ENCODE measurements around the gene MAEA.
"Not testable (repeated sequence)": the region's sequence is repeated elsewhere in the genome, so short reads cannot be mapped to it uniquely, and the experiment has no call there.

MAEA gene

DNA sequence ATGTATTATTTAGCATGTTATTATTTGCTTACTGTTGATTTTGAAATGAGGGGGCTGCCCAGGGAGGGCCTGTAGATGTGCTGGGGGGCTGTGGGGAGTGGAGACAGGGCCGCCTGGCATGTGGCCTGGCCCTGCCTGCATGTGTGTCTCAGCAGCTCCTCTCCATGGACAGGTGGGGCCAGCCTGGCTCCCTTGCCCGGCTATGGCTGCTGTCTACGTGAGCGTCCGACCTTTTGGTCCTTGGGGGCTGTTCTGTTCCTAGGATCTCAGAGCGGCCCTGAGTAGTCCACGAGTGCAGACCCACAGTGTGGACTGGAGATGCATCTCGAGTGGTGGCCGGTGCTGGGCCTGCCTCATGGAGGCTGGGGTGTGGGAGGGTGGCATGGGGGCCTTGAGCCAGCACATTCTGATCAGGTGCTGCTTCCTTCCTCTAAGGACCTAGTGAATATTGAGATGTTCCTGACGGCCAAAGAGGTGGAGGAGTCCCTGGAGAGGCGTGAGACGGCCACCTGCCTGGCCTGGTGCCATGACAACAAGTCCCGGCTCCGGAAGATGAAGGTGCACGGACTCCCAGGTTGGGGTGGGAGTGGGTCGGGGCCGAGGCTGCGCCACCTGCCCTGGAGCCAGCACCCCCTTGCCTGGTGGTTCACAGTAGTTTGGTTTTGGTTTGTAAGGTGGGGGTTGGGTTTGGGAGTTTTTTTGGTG is 32.4 kb downstream of the MAEA start:
- ATAC-seq, result no peak

GRCh38 chr4:1323280-1323634 is 33.6 kb downstream of the MAEA start:
- ATAC-seq, result no peak

DNA sequence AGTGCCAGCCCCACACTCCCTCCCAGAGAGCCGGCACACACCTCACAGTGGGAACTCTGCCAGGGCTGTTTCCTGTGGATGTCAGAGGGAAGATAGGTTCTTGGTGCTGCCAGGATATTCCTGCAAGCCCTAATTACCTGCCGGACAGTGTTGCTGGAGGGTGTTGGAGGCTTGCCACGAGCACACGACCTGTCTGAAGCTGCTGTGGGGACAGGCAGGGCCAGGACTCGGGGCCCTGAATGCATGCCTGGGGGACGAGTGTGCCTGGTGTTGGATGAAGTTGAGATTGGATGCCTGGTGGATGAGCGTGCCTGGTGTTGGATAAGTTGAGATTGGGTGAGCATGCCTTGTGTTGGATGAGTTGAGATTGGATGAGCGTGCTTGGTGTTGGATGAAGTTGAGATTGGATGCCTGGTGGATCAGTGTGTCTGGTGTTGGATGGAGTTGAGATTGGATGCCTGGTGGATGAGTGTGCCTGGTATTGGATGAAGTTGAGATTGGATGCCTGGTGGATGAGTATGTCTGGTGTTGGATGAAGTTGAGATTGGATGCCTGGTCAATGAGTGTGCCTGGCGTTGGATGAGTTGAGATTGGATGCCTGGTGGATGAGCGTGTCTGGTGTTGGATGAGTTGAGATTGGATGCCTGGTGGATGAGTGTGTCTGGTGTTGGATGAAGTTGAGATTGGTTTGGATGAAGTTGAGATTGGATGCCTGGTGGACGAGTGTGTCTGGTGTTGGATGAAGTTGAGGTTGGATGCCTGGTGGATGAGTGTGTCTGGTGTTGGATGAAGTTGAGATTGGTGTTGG is 34.1 kb downstream of the MAEA start:
- ATAC-seq, result no peak

DNA sequence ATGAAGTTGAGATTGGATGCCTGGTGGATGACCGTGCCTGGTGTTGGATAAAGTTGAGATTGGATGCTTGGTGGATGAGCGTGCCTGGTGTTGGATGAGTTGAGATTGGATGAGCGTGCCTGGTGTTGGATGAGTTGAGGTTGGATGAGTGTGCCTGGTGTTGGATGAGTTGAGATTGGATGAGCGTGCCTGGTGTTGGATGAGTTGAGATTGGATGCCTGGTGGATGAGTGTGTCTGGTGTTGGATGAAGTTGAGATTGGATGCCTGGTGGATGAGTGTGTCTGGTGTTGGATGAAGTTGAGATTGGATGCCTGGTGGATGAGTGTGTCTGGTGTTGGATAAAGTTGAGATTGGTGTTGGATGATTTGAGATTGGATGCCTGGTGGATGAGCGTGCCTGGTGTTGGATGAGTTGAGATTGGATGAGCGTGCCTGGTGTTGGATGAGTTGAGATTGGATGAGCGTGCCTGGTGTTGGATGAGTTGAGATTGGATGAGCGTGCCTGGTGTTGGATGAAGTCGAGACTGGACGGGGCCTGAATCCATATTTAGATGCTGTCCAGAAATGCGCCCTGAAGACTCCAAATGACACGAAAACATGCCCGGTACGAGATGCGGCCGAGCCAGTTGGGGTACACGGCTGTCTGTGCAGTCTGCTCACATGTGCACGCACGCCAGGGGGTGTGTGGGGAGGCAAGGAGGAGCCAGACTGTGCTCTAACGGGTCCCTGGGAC is 34.9 kb downstream of the MAEA start:
- ATAC-seq, result not testable (repeated sequence)

GRCh38 chr4:1325176-1325480 is 35.4 kb downstream of the MAEA start:
- ATAC-seq, result no peak

DNA sequence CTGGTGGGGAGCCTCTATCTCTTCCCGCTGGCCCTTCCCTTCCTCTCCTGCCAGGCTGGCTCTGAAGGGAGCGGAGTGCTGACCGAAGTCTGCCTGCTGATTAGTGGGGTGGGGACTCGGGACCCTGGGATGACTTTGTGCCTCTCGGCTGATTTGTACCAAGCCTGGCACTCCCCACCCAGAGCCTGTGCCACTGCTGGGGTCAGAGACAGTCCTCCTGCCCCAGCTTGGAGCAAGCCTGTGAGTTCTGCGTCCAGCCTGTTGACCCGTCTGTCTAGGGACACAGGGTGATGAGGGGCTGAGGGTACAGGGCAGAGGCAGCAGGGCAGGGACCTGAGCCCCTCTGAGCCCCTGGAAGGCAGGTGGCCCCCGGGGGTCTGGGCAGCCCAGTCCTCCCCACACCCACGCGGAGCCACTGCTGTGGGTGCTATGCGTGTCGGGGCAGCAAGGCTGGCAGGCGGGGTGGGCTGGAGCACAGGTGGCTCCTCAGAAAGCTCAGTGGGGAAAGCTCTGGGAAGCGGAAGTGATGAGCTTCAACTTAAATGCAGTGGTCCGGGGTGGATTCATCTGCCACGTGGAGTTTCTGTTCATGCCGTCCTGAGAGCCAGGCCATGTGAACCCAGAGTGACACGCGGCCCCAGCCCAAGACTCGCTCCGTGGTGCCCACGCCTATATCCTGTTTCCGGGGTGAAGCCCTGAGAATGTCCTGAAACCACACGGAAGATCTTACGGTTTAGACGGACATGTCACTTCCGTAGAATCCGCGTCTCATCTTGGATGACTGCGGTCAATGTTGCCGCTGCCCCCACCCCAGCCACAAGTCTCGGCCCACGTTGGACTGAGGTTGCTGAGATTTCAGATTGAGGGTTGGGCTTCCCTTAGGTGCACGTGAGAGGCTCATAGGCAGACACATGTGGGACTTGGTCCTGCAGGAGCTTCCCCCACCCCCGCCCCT is 36.3 kb downstream of the MAEA start:
- no peak for ATAC-seq

DNA sequence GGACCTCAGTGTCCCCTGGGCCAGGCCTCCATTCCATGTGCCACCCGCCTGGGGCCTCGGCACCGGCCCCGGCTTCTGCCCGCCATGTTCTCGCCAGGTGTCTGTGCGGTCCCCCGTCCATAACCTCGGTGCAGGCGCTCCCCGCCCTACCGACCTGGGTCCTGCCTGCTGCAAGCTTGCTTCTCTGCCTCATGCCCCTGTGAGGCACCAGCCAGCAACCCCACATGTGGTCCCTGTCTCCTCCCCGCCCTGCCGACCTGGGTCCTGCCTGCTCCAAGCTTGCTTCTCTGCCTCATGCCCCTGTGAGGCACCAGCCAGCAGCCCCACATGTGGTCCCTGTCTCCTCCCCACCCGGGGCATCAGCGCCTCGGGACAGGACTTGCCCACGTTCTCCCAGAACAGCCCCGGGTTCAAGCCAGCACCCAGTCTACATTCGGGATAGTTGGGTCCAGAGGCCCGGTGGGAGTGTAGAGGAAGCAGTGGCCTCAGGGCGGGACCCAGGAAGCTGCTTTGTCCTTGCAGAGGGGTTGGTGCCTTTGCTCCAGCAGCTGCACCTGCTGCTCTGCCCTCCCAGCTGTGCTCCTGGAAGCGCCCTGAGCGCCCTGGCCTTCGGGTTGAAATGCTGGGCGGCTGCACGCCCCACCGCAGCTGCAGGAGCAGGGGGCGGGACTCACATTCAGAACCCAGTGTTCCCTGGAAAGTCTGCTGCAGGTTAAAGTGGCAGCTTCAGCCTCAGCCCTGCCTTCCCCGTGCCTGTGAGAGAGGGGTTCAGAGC is 37.2 kb downstream of the MAEA start:
- no peak for ATAC-seq

DNA sequence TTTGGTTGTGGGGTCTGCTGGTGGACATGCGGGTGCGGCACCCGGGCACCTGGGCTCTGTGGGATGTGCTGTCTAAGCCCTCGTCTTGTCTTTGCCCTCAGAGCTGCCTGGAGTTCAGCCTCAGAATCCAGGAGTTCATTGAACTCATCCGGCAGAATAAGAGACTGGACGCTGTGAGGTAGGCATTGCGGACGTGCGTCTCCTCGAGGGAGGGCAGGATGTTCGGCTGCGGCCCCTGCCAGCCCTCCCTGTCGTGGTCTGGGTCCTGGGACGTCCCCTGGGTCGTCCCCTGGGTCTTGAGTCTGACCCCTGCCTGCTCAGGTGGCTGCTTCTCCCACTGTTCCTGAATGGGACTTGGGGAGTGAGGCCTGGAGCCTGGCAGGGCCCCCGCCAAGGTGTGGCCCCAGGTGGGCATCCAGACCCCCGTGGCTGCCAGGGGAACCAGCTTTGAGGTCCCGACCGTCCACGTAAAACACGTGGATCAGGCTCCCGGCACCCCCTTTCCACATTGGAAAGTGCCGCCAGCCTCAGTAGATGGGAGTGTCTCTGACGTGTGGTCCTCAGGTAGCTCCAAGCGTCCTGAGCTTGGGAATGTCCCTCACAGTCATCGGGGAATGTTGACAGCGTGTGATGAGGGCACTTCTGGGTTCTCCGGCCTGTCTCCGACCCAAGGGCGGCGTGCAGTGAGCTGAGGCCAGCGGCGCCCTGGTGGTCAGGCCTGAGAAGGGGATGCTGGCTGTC is 38.0 kb downstream of the MAEA start:
- ATAC-seq, result no peak

- no peak for ATAC-seq
Observed at GRCh38 chr4:1328267-1329155, 38.8 kb downstream of the MAEA start.

DNA sequence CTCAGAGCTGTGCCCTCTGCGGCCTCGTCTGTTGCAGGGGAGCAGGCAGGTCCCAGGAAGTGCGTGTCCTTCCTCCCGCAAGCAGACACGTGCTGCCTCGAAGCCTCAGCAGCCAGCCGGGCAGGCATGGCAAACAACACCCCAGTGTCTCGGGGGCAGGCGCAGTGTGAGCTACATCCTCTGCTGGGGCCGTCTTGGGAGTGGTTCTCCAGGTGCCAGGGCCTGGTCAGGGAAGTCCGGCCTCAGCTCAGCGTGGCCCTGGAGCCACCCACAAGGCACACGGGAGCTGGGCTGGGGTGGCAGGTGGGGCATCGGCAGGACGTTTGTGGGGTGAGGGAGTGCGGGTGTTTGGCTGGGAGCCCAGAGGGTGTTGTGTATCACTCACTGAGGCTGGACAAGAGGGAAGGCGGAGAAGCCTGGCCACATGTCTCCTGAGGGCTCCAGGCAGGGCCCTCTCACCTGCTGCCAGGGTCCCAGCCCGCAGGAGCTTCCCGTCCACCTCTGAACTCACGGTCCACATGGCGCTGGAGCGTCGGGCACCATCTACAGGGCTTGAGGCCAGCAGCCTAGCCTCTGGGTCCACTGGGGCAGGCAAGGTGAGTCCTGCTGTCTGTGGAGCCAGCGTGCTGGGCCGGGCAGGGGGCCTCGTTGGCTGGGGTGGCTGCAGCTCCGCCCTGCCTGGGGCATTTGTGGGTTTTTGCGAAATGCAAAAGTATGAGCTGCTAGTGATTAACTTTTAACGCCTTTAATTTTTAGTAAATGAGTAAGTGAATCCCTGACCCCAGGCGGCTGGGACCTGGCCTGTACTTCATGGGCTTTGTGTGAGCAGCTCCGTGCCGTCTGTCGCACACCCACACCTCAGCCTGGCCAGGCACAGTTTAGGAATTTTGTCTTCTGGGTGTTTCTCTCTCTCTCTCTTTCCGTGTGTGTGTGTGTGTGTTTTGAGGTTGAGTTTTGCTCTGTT is 40.0 kb downstream of the MAEA start:
- ATAC-seq, result no peak

GRCh38 chr4:1330761-1331590 is 41.3 kb downstream of the MAEA start:
- peak; percentile 84 to 92 for ATAC-seq

- ATAC-seq, result no peak
Observed at GRCh38 chr4:1331591-1332353, 42.1 kb downstream of the MAEA start.

GRCh38 chr4:1332686-1333085 is 43.0 kb downstream of the MAEA start:
- ATAC-seq, result no peak

- ATAC-seq, result no peak
Observed at GRCh38 chr4:1333256-1333655, 43.6 kb downstream of the MAEA start.

GRCh38 chr4:1333851-1334578 is 44.3 kb downstream of the MAEA start:
- not testable (repeated sequence) for ATAC-seq

DNA sequence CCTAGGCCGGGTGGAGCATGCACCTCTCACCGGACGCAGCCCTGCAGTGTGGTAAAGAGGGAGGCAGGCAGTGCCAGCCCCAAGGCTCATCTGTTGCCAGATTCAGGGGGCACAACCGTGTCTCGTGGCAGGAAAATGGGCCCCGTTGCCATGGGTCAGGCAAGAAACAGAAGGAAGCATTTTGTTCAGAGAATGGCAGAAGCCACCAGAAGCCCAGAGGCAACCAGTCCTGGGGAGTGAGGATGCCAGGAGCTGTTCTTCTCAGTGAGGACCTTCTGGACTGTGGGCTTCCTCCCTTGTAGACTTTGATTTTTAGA is 44.8 kb downstream of the MAEA start:
- no peak for ATAC-seq

All from activated CD4-positive, CD25-positive, alpha-beta regulatory T cell treated with anti-CD3 and anti-CD28 coated beads, Interleukin-2, amount 50 U/mL, for 24 hours (primary cell).